Measurements from ENCODE around the gene S100A3.

DNA sequence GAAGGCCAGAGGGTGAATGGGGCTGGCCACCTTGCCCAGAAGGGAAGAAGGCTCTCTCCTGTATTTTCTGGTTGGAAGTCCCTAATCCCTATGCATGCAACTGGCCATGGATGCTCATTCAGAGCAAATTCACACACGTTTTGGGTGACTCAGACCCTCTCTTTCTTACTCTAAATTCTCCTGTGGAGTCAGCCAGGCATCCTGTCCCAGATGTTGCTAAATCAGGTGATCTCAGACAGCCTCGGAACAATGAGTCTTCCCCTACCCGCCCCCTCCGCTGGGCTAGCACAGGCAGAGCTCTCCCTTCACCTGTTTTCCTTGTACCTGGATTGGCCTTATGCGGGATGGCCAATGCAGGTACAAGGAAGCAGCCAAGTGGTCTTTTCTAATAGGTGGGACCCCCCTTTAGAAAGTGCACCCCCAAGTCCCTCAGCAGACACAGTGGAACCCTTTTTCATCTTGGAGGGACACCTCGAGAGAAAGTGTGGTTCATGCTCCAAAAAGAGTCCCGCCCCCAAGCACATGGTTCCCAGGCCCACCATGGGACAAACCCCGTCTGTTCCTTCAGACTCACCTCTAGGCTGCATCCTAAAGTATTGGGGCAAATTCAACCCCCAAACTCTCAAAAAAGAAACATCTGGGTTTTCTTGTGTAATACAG is 21.9 kb downstream of the S100A3 start:
- TF ChIP-seq, protein P1, sequence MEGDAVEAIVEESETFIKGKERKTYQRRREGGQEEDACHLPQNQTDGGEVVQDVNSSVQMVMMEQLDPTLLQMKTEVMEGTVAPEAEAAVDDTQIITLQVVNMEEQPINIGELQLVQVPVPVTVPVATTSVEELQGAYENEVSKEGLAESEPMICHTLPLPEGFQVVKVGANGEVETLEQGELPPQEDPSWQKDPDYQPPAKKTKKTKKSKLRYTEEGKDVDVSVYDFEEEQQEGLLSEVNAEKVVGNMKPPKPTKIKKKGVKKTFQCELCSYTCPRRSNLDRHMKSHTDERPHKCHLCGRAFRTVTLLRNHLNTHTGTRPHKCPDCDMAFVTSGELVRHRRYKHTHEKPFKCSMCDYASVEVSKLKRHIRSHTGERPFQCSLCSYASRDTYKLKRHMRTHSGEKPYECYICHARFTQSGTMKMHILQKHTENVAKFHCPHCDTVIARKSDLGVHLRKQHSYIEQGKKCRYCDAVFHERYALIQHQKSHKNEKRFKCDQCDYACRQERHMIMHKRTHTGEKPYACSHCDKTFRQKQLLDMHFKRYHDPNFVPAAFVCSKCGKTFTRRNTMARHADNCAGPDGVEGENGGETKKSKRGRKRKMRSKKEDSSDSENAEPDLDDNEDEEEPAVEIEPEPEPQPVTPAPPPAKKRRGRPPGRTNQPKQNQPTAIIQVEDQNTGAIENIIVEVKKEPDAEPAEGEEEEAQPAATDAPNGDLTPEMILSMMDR (IDR thresholded peaks at IDR 0.05), result no peak
- TF ChIP-seq, protein P2, sequence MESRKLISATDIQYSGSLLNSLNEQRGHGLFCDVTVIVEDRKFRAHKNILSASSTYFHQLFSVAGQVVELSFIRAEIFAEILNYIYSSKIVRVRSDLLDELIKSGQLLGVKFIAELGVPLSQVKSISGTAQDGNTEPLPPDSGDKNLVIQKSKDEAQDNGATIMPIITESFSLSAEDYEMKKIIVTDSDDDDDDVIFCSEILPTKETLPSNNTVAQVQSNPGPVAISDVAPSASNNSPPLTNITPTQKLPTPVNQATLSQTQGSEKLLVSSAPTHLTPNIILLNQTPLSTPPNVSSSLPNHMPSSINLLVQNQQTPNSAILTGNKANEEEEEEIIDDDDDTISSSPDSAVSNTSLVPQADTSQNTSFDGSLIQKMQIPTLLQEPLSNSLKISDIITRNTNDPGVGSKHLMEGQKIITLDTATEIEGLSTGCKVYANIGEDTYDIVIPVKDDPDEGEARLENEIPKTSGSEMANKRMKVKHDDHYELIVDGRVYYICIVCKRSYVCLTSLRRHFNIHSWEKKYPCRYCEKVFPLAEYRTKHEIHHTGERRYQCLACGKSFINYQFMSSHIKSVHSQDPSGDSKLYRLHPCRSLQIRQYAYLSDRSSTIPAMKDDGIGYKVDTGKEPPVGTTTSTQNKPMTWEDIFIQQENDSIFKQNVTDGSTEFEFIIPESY (IDR thresholded peaks at IDR 0.05; ENCODE audit: borderline replicate concordance, low read depth), result no peak
- no peak for TF ChIP-seq POLR2AphosphoS5 (IDR thresholded peaks at IDR 0.05; ENCODE audit: low read depth, low read length)
- no peak for TF ChIP-seq YY1 (IDR thresholded peaks at IDR 0.05; ENCODE audit: low read depth)
- TF ChIP-seq TAF1 (IDR thresholded peaks at IDR 0.05; ENCODE audit: borderline replicate concordance, low read depth, low read length), result no peak
- no peak for TF ChIP-seq NFIC (IDR thresholded peaks at IDR 0.05; ENCODE audit: borderline replicate concordance)
- TF ChIP-seq EP300 (IDR thresholded peaks at IDR 0.05; ENCODE audit: borderline replicate concordance in 1 of 2, low read depth in 1 of 2, low read length in 1 of 2), result no peak
- TF ChIP-seq SIN3A (IDR thresholded peaks at IDR 0.05; ENCODE audit: borderline replicate concordance, low read depth, low read length), result no peak
- TF ChIP-seq GABPA (IDR thresholded peaks at IDR 0.05; ENCODE audit: low read depth), result no peak
- no peak for TF ChIP-seq RAD21 (IDR thresholded peaks at IDR 0.05; ENCODE audit: low read length)
- TF ChIP-seq, protein P3, sequence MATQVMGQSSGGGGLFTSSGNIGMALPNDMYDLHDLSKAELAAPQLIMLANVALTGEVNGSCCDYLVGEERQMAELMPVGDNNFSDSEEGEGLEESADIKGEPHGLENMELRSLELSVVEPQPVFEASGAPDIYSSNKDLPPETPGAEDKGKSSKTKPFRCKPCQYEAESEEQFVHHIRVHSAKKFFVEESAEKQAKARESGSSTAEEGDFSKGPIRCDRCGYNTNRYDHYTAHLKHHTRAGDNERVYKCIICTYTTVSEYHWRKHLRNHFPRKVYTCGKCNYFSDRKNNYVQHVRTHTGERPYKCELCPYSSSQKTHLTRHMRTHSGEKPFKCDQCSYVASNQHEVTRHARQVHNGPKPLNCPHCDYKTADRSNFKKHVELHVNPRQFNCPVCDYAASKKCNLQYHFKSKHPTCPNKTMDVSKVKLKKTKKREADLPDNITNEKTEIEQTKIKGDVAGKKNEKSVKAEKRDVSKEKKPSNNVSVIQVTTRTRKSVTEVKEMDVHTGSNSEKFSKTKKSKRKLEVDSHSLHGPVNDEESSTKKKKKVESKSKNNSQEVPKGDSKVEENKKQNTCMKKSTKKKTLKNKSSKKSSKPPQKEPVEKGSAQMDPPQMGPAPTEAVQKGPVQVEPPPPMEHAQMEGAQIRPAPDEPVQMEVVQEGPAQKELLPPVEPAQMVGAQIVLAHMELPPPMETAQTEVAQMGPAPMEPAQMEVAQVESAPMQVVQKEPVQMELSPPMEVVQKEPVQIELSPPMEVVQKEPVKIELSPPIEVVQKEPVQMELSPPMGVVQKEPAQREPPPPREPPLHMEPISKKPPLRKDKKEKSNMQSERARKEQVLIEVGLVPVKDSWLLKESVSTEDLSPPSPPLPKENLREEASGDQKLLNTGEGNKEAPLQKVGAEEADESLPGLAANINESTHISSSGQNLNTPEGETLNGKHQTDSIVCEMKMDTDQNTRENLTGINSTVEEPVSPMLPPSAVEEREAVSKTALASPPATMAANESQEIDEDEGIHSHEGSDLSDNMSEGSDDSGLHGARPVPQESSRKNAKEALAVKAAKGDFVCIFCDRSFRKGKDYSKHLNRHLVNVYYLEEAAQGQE (IDR thresholded peaks at IDR 0.05; ENCODE audit: low read depth, low read length), result no peak
